Loucy (cell line): ENCODE data around the gene ZNF91.
"Not testable (repeated sequence)": the region's sequence is repeated elsewhere in the genome, so short reads cannot be mapped to it uniquely, and the experiment has no call there.

ENCODE experiments used
- H2AFZ ChIP-seq: fragments of 200-600 bp; sonication (generic); 2 replicates; pipeline ENCODE4 v1.6.0; 2016; ENCODE audit warnings: antibody characterized with exemption, mild to moderate bottlenecking, low read length, moderate library complexity
- H3F3A ChIP-seq: fragments of 200-600 bp; 2 replicates; pipeline ENCODE4 v1.6.0; 2016; ENCODE audit warnings: antibody characterized with exemption, low read depth, mild to moderate bottlenecking
- H3K27me3 ChIP-seq: fragments of 200-600 bp; sonication (generic); 2 replicates; pipeline ENCODE4 v1.6.1; 2014; ENCODE audit warnings: low read length, mild to moderate bottlenecking; ENCODE audit not compliant: insufficient read depth, poor library complexity, severe bottlenecking
- H3K36me3 ChIP-seq: fragments of 200-600 bp; sonication (generic); 2 replicates; pipeline ENCODE4 v1.6.1; 2016; ENCODE audit warnings: low read length; ENCODE audit not compliant: insufficient read depth
- H3K4me1 ChIP-seq: fragments of 200-600 bp; sonication (generic); 2 replicates; pipeline ENCODE4 v1.5.1; 2014; ENCODE audit warnings: low read length, mild to moderate bottlenecking; ENCODE audit not compliant: insufficient read depth, poor library complexity, severe bottlenecking
- H3K4me2 ChIP-seq: fragments of 200-600 bp; sonication (generic); 2 replicates; pipeline ENCODE4 v1.6.0; 2014; ENCODE audit warnings: antibody characterized with exemption, low read length, low read depth, mild to moderate bottlenecking; ENCODE audit not compliant: poor library complexity, severe bottlenecking
- H3K4me3 ChIP-seq: fragments of 200-600 bp; sonication (generic); 2 replicates; pipeline ENCODE4 v1.5.1; 2014; ENCODE audit warnings: low read length, mild to moderate bottlenecking, mixed read lengths; ENCODE audit not compliant: poor library complexity, severe bottlenecking
- H3K79me2 ChIP-seq: fragments of 200-600 bp; sonication (generic); 2 replicates; pipeline ENCODE4 v1.6.1; 2014; ENCODE audit warnings: low read length; ENCODE audit not compliant: insufficient read depth
- H3K9ac ChIP-seq: fragments of 200-600 bp; sonication (generic); 2 replicates; pipeline ENCODE4 v1.6.0; 2014; ENCODE audit warnings: mild to moderate bottlenecking, low read depth, low read length, moderate library complexity; ENCODE audit not compliant: poor library complexity, severe bottlenecking
- H3K9me2 ChIP-seq: fragments of 200-600 bp; sonication (generic); replicated peaks from 2 replicates; pipeline ENCODE4 v1.6.1; 2016; ENCODE audit warnings: low read depth, low read length, mixed read lengths
- H3K9me3 ChIP-seq: fragments of 200-600 bp; sonication (generic); 2 replicates; pipeline ENCODE4 v1.6.1; 2014; ENCODE audit warnings: mild to moderate bottlenecking, antibody characterized with exemption, low read length, low read depth; ENCODE audit not compliant: insufficient read depth
- H4K20me1 ChIP-seq: fragments of 200-600 bp; sonication (generic); 2 replicates; pipeline ENCODE4 v1.6.0; 2014; ENCODE audit warnings: antibody characterized with exemption, low read length, mild to moderate bottlenecking; ENCODE audit not compliant: insufficient read depth, poor library complexity, severe bottlenecking
- CTCF ChIP-seq: fragments of 200-600 bp; sonication (generic); conservative IDR thresholded peaks from 2 replicates; pipeline ENCODE4 v1.5.1; 2014; ENCODE audit warnings: mild to moderate bottlenecking, antibody characterized with exemption, low read length
- EZH2phosphoT487 ChIP-seq: fragments of 200-600 bp; IDR thresholded peaks from 2 replicates; pipeline ENCODE4 v1.6.1; 2018; ENCODE audit warnings: antibody characterized with exemption, mild to moderate bottlenecking, moderate library complexity, borderline replicate concordance

Gene ZNF91

GRCh38 chr19:23343434-23344010 lies 51.7 kb downstream of the ZNF91 start:
- Histone ChIP-seq H3K27me3 (no peaks in the 10 kb centered on the region), H3K4me3 (no peak overlapping the region), H3K36me3 (peaks cover 12% of the 10 kb centered on the region; the same call in 1 of the 2 replicates), H3K4me1 (no peaks in the 10 kb centered on the region), H3K4me2 (no peak overlapping the region), H3K9ac (no peak overlapping the region), H2AFZ (no peak overlapping the region), H3F3A (no peaks in the 10 kb centered on the region), H3K9me2 (no peaks in the 10 kb centered on the region), H4K20me1 (no peaks in the 10 kb centered on the region), H3K9me3 (peaks cover 19% of the 10 kb centered on the region; the same call in 1 of the 2 replicates), H3K79me2 (peaks cover 15% of the 10 kb centered on the region; the same call in 1 of the 2 replicates)
- TF ChIP-seq CTCF, result no peak
- no peak for TF ChIP-seq EZH2phosphoT487

GRCh38 chr19:23328211-23328610 lies 67.1 kb downstream of the ZNF91 start:
- TF ChIP-seq CTCF (no peak), EZH2phosphoT487 (no peak)
- no peak overlapping the region for H3K4me2 ChIP-seq

GRCh38 chr19:23321953-23322549 lies 73.2 kb downstream of the ZNF91 start:
- Histone ChIP-seq H3K9me2 (no peaks in the 10 kb centered on the region), H2AFZ (no peak overlapping the region), H4K20me1 (no peaks in the 10 kb centered on the region), H3K36me3 (no peaks in the 10 kb centered on the region), H3F3A (no peaks in the 10 kb centered on the region), H3K4me1 (no peaks in the 10 kb centered on the region), H3K79me2 (no peaks in the 10 kb centered on the region), H3K4me3 (no peak overlapping the region), H3K9me3 (peaks cover 4% of the 10 kb centered on the region; the same call in 1 of the 2 replicates), H3K4me2 (no peak overlapping the region), H3K9ac (no peak overlapping the region), H3K27me3 (no peaks in the 10 kb centered on the region)
- TF ChIP-seq CTCF (no peak), EZH2phosphoT487 (no peak)

More at GRCh38 chr19:23328211-23328610, 67.1 kb downstream of the ZNF91 start:
- Histone ChIP-seq H3K9me2 (no peaks in the 10 kb centered on the region), H2AFZ (no peak overlapping the region), H3K4me1 (no peaks in the 10 kb centered on the region), H4K20me1 (no peaks in the 10 kb centered on the region), H3K9me3 (peaks cover 3% of the 10 kb centered on the region; the same call in 1 of the 2 replicates), H3K27me3 (no peaks in the 10 kb centered on the region), H3F3A (no peaks in the 10 kb centered on the region), H3K79me2 (no peaks in the 10 kb centered on the region), H3K9ac (no peak overlapping the region), H3K36me3 (no peaks in the 10 kb centered on the region), H3K4me3 (no peak overlapping the region)

GRCh38 chr19:23321403-23321802 lies 73.9 kb downstream of the ZNF91 start:
- H3K9me2 ChIP-seq, H4K20me1 ChIP-seq, H3K9me3 ChIP-seq, H3K4me3 ChIP-seq, H3K4me2 ChIP-seq, H3K36me3 ChIP-seq, H3K9ac ChIP-seq, H2AFZ ChIP-seq, H3F3A ChIP-seq, H3K4me1 ChIP-seq, H3K79me2 ChIP-seq, H3K27me3 ChIP-seq: not testable (repeated sequence)

GRCh38 chr19:23319571-23319970 lies 75.7 kb downstream of the ZNF91 start:
- not testable (repeated sequence) for H3K79me2 ChIP-seq, H3K9ac ChIP-seq, H3K4me1 ChIP-seq, H3K9me3 ChIP-seq, H3K9me2 ChIP-seq, H3K36me3 ChIP-seq, H2AFZ ChIP-seq, H3F3A ChIP-seq, H4K20me1 ChIP-seq, H3K4me2 ChIP-seq, H3K27me3 ChIP-seq, H3K4me3 ChIP-seq
